HEK293T (cell line): ENCODE results near the gene POLR2I.

Experiments used
- CTCF ChIA-PET: fragments of 350-600 bp; formaldehyde crosslinking; extraction: SDS; loops from one replicate; lab custom pipeline; 2021; ENCODE audit warnings: antibody characterized with exemption, inconsistent platforms; lab: Yijun Ruan, JAX
- POLR2A ChIA-PET: fragments of 350-600 bp; formaldehyde crosslinking; extraction: SDS; loops from one replicate; lab custom pipeline; 2020; ENCODE audit warnings: antibody characterized with exemption, inconsistent platforms; lab: Yijun Ruan, JAX
- DNase-seq: peaks from one replicate; pipeline ENCODE4 v3.0.0; 2012; ENCODE audit warnings: mixed read lengths; ENCODE audit errors: extremely low spot score
- ARNT ChIP-seq: fragments of 450-650 bp; IDR thresholded peaks from 2 replicates; pipeline ENCODE4 v1.6.1; 2017; ENCODE audit warnings: mild to moderate bottlenecking
- BHLHE40 ChIP-seq: fragments of 450-650 bp; IDR thresholded peaks from 2 replicates; pipeline ENCODE4 v1.6.1; 2016; ENCODE audit warnings: mild to moderate bottlenecking, moderate library complexity, borderline replicate concordance
- CTBP1 ChIP-seq: fragments of 450-650 bp; IDR thresholded peaks from 2 replicates; pipeline ENCODE4 v1.6.1; 2016; ENCODE audit warnings: borderline replicate concordance
- ELF4 ChIP-seq: fragments of 450-650 bp; IDR thresholded peaks from 2 replicates; pipeline ENCODE4 v1.6.1; 2017; ENCODE audit warnings: antibody characterized with exemption
- FOXA1 ChIP-seq: fragments of 450-650 bp; IDR thresholded peaks from 2 replicates; pipeline ENCODE4 v1.6.1; 2016; ENCODE audit warnings: mild to moderate bottlenecking
- FOXK2 ChIP-seq: fragments of 450-650 bp; IDR thresholded peaks from 2 replicates; pipeline ENCODE4 v1.6.1; 2016; ENCODE audit warnings: mild to moderate bottlenecking
- FOXM1 ChIP-seq: fragments of 450-650 bp; IDR thresholded peaks from 2 replicates; pipeline ENCODE4 v1.6.1; 2017; ENCODE audit warnings: mild to moderate bottlenecking, borderline replicate concordance
- HDGF ChIP-seq: fragments of 450-650 bp; IDR thresholded peaks from 2 replicates; pipeline ENCODE4 v1.6.1; 2017; ENCODE audit warnings: antibody characterized with exemption, borderline replicate concordance
- L3MBTL2 ChIP-seq: fragments of 450-650 bp; conservative IDR thresholded peaks from 2 replicates; pipeline ENCODE4 v1.6.1; 2016; ENCODE audit warnings: mild to moderate bottlenecking
- LEF1 ChIP-seq: fragments of 450-650 bp; IDR thresholded peaks from 2 replicates; pipeline ENCODE4 v1.6.1; 2017; ENCODE audit warnings: mild to moderate bottlenecking, borderline replicate concordance
- NFRKB ChIP-seq: fragments of 450-650 bp; IDR thresholded peaks from 2 replicates; pipeline ENCODE4 v1.6.1; 2016; ENCODE audit warnings: mild to moderate bottlenecking, moderate library complexity
- SP1 ChIP-seq: fragments of 450-650 bp; IDR thresholded peaks from 2 replicates; pipeline ENCODE4 v1.6.1; 2017
- SUZ12 ChIP-seq: fragments of 450-650 bp; IDR thresholded peaks from 2 replicates; pipeline ENCODE4 v1.6.1; 2016; ENCODE audit warnings: mild to moderate bottlenecking
- TARDBP ChIP-seq: fragments of 450-650 bp; IDR thresholded peaks from 2 replicates; pipeline ENCODE4 v1.6.1; 2016
- ZNF384 ChIP-seq: fragments of 450-650 bp; IDR thresholded peaks from 2 replicates; pipeline ENCODE4 v1.6.1; 2016
- TF ChIP-seq, protein P1 (sequence below): fragments of 450-650 bp; IDR thresholded peaks from 2 replicates; pipeline ENCODE4 v1.6.1; 2016

Gene POLR2I

DNA sequence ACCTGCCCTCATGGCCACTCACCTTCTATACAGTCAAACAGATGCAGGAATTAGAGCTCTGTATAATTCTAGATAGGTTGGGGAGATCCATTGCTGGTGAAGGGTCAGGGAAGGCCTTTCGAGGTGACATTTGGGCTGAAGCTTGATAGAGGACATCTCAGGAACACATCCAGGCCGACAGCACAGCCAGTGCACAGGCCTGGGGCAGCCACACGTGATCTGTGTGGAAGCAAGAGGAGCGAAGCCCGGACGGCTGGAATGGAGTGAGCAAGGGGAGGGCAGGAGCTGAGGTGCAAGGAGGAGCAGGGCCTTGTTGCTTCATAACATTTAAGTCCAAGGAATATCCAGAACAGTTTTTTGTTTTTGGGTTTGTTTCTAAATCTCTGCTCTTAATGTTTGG is 8.2 kb downstream of the POLR2I start:
- no peak for DNase-seq
- TF ChIP-seq, protein P1, sequence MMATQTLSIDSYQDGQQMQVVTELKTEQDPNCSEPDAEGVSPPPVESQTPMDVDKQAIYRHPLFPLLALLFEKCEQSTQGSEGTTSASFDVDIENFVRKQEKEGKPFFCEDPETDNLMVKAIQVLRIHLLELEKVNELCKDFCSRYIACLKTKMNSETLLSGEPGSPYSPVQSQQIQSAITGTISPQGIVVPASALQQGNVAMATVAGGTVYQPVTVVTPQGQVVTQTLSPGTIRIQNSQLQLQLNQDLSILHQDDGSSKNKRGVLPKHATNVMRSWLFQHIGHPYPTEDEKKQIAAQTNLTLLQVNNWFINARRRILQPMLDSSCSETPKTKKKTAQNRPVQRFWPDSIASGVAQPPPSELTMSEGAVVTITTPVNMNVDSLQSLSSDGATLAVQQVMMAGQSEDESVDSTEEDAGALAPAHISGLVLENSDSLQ = no peak
- TF ChIP-seq FOXA1 (no peak), CTBP1 (no peak), FOXM1 (no peak), ARNT (no peak), L3MBTL2 (no peak), TARDBP (no peak), FOXK2 (no peak), NFRKB (no peak), LEF1 (no peak), HDGF (no peak)
- POLR2A ChIA-PET = interaction anchor here (1.1 to 1.3 kb wide), 2 partner anchors 8 to 16 kb away, joined by 3 to 9 read pairs; partner anchors contain the start of genes POLR2I and TBCB
- CTCF ChIA-PET = interaction anchor here (1.1 kb wide), 1 partner anchor 22 kb away, joined by 5 read pairs; no protein-coding TSS in a partner anchor

DNA sequence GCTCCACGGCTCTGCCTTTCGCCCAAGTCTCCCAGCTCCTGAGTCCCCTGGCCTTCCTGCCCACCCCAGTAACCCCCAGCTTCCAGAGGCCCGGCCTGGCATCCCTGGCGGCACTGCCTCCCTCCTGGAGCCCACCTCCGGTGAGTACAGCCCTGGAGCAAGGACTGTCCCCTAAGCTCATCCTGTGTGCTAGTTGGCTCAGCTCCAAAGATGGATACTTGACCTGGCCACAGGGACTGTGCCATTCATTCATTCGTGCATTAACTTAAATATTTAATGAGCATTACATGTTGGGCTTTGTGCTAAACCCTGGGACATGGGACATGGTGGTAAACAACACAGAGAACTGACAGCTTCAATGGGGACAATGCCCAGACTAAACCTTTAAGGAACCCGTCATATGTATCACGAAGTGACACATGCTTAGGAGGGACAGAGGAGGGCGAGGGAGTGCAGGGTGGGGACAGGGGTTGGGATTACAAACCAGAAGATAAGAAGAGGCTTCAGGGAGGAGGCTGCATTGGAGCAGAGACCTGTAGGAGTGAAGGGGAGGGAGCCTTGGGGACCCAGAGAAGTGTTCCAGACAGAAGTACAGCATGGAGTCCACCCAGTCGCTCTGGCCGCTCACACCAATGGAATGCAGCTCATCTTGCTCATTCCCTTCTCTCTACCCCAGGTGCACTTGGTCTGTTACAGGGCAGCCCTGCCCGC is 10.7 kb downstream of the POLR2I start:
- TF ChIP-seq ARNT = no peak
- no peak for TF ChIP-seq L3MBTL2
- no peak for TF ChIP-seq HDGF
- TF ChIP-seq SP1 = no peak
- no peak for TF ChIP-seq NFRKB
- no peak for TF ChIP-seq FOXA1
- no peak for TF ChIP-seq CTBP1
- TF ChIP-seq ZNF384 = no peak
- no peak for TF ChIP-seq ELF4
- no peak for TF ChIP-seq FOXK2
- no peak for TF ChIP-seq BHLHE40
- no peak for TF ChIP-seq TARDBP
- no peak for TF ChIP-seq SUZ12
- TF ChIP-seq, protein P1 = no peak
- TF ChIP-seq FOXM1 = no peak
- no peak for TF ChIP-seq LEF1
- POLR2A ChIA-PET = interaction anchor here (1.1 kb wide), 1 partner anchor 11 kb away, joined by 3 read pairs; the partner anchor contains the start of genes POLR2I and TBCB
- CTCF ChIA-PET = no interaction called here
- DNase-seq = no peak

DNA sequence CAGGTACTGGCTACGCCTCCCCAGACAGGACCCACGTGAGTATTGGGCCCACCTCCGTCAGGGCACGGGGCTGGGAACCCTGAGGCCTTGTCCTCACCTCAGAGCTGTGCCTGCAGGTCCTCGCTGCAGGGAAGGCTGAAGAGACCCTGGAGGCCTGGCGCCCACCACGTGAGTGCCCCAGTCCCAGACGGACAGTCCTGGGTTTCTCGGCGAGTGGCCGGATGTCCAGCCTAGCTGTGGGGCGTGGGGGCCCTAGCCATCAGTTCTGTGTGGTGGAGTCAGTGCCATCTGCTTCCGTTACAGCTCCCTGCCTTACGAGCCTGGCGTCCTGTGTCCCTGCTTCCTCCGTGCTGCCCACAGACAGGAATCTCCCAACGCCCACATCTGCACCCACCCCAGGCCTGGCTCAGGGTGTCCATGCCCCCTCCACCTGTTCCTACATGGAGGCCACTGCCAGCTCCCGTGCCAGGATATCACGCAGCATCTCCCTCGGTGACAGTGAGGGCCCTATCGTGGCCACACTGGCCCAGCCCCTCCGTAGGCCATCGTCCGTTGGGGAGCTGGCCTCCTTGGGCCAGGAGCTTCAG is 11.5 kb downstream of the POLR2I start:
- no peak for DNase-seq
- ChIA-PET CTCF (no interaction called here), POLR2A (interaction anchor here (1.1 kb wide), 1 partner anchor 12 kb away, joined by 3 read pairs; the partner anchor contains the start of genes POLR2I and TBCB)
- TF ChIP-seq, protein P1 = no peak
- TF ChIP-seq FOXM1 (no peak), HDGF (no peak), L3MBTL2 (no peak), BHLHE40 (no peak), ELF4 (no peak), ARNT (no peak), FOXA1 (no peak), SUZ12 (no peak), LEF1 (no peak), TARDBP (no peak), SP1 (no peak), CTBP1 (no peak), NFRKB (no peak), ZNF384 (no peak)

DNA sequence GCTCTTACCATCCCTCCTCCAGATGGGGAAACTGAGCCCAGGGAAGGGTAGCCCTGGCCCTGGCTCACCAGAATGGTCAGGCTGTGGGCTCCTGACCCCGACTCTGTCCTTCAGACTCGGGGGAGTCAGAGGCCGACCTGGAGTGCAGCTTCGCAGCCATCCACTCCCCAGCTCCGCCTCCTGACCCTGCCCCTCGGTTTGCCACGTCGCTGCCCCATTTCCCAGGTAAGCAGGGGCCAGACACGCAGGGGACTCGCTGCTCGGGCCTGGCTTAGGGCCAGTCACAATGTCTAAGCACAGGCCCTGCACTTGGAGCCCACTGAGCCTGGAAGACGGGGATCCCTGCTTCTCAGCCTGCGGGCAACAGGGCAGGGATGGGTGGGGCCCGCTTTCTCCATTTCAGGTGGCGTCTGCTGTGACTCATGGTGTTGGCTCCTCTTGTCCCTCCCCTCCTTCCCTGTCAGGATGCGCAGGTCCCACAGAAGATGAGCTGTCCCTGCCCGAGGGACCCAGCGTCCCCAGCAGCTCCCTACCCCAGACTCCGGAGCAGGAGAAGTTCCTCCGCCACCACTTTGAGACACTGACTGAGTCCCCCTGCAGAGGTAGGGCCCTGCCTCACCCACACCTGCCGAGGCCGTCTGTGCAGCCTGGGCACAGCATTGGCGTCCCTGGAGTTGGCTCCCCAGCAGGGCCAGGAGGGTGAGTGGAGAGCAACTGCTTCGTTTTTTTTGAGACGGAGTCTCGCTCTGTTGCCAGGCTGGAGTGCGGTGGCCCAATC is 12.9 kb downstream of the POLR2I start:
- DNase-seq = no peak
- POLR2A ChIA-PET = interaction anchor here (1.2 to 1.5 kb wide), 2 partner anchors 8 to 14 kb away, joined by 3 to 7 read pairs; partner anchors contain the start of gene TBCB
- no peak for TF ChIP-seq ZNF384
- TF ChIP-seq BHLHE40 = no peak
- TF ChIP-seq SP1 = no peak
- TF ChIP-seq TARDBP = no peak
- TF ChIP-seq HDGF = no peak
- TF ChIP-seq ELF4 = no peak
- no peak for TF ChIP-seq CTBP1
- no peak for TF ChIP-seq L3MBTL2
- TF ChIP-seq SUZ12 = no peak
- no peak for TF ChIP-seq FOXM1
- TF ChIP-seq, protein P1 = no peak
- no peak for TF ChIP-seq LEF1
- TF ChIP-seq FOXA1 = no peak
- TF ChIP-seq ARNT = no peak
- CTCF ChIA-PET = no interaction called here
